PC-9 (cell line): Measurements from ENCODE around the gene DSN1.

ENCODE experiments used
- EZH2 ChIP-seq: fragments of 200-600 bp; sonication (generic); IDR thresholded peaks from 2 replicates; pipeline ENCODE4 v1.8.0; 2017; ENCODE audit warnings: antibody characterized with exemption, low read depth
- TF ChIP-seq, protein P1 (sequence below): fragments of 200-600 bp; sonication (generic); conservative IDR thresholded peaks from 2 replicates; pipeline ENCODE4 v1.6.1; 2017; ENCODE audit warnings: mixed run types, antibody characterized with exemption, mild to moderate bottlenecking, moderate library complexity

DNA sequence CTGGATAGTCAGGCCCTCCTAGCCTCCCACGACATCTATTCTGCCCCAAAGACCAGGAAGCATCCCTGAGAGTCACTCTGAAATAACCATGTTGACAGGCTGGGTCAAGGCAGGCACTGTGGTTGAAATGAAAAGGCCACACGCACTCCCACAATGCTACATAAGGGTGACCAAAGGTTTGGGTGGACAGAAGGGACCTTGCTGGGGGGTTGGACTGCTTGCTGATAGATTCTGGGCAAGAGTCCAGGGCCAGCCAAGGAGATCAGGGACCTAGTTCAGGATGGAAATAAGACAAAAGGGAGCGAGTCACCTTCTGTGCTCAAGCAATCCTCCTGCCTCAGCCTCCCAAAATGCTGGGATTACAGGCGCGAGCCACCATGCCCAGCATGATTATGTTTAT is 32.5 kb upstream of the DSN1 start:
- TF ChIP-seq, protein P1, sequence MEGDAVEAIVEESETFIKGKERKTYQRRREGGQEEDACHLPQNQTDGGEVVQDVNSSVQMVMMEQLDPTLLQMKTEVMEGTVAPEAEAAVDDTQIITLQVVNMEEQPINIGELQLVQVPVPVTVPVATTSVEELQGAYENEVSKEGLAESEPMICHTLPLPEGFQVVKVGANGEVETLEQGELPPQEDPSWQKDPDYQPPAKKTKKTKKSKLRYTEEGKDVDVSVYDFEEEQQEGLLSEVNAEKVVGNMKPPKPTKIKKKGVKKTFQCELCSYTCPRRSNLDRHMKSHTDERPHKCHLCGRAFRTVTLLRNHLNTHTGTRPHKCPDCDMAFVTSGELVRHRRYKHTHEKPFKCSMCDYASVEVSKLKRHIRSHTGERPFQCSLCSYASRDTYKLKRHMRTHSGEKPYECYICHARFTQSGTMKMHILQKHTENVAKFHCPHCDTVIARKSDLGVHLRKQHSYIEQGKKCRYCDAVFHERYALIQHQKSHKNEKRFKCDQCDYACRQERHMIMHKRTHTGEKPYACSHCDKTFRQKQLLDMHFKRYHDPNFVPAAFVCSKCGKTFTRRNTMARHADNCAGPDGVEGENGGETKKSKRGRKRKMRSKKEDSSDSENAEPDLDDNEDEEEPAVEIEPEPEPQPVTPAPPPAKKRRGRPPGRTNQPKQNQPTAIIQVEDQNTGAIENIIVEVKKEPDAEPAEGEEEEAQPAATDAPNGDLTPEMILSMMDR = no peak
- no peak for TF ChIP-seq EZH2
